NOMO-1 (cell line): ENCODE measurements around the gene LRFN2.

Experiments used
- DNase-seq, 2 experiments: peaks; one replicate each; lab custom pipeline; 2025; ENCODE audit not compliant: unreplicated experiment in 2 of 2; lab: John Stamatoyannopoulos, UW

Gene LRFN2

GRCh38 chr6:40586369-40587201 lies 579 bp downstream of the LRFN2 start:
- no peak for DNase-seq

GRCh38 chr6:40585651-40586269 lies 1.4 kb downstream of the LRFN2 start:
- DNase-seq, result no peak

GRCh38 chr6:40585223-40585622 lies 1.9 kb downstream of the LRFN2 start:
- no peak for DNase-seq

GRCh38 chr6:40584741-40585140 lies 2.4 kb downstream of the LRFN2 start:
- no peak for DNase-seq

GRCh38 chr6:40583709-40584108 lies 3.5 kb downstream of the LRFN2 start:
- no peak for DNase-seq

GRCh38 chr6:40582892-40583291 lies 4.3 kb downstream of the LRFN2 start:
- no peak for DNase-seq

- no peak for DNase-seq
These were observed 8.1 kb downstream of the LRFN2 start for GRCh38 chr6:40579101-40579500.

GRCh38 chr6:40577672-40578071 lies 9.5 kb downstream of the LRFN2 start:
- no peak for DNase-seq

- DNase-seq, result no peak
These were observed 13.9 kb downstream of the LRFN2 start for GRCh38 chr6:40573221-40573620.

GRCh38 chr6:40569162-40569910 lies 17.8 kb downstream of the LRFN2 start:
- DNase-seq, result no peak

GRCh38 chr6:40568062-40568708 lies 19.0 kb downstream of the LRFN2 start:
- DNase-seq, result no peak

- no peak for DNase-seq
These were observed 24.1 kb downstream of the LRFN2 start for GRCh38 chr6:40563111-40563510.

GRCh38 chr6:40559056-40559455 lies 28.1 kb downstream of the LRFN2 start:
- no peak for DNase-seq

GRCh38 chr6:40558102-40558501 lies 29.1 kb downstream of the LRFN2 start:
- no peak for DNase-seq

- DNase-seq, result no peak
These were observed 30.3 kb downstream of the LRFN2 start for GRCh38 chr6:40556881-40557280.

- no peak for DNase-seq
These were observed 31.1 kb downstream of the LRFN2 start for GRCh38 chr6:40556023-40556422.

- no peak for DNase-seq
These were observed 32.1 kb downstream of the LRFN2 start for GRCh38 chr6:40555092-40555491.

- no peak for DNase-seq
These were observed 34.2 kb downstream of the LRFN2 start for GRCh38 chr6:40552941-40553340.

GRCh38 chr6:40551966-40552505 lies 35.1 kb downstream of the LRFN2 start:
- no peak for DNase-seq

- DNase-seq, result peak in 1 of 2 experiments; percentile 50
These were observed 36.7 kb downstream of the LRFN2 start for GRCh38 chr6:40550202-40551101.
